HEK293 (cell line): ENCODE results near the gene SLC6A6.

ENCODE experiments used
- CTCF ChIA-PET: fragments of 350-600 bp; formaldehyde crosslinking; extraction: SDS; loops from one replicate; lab custom pipeline; 2021; ENCODE audit warnings: antibody characterized with exemption; lab: Yijun Ruan, JAX
- POLR2A ChIA-PET: fragments of 300-600 bp; formaldehyde crosslinking; extraction: SDS; loops from one replicate; lab custom pipeline; 2020; ENCODE audit warnings: antibody characterized with exemption, inconsistent platforms; lab: Yijun Ruan, JAX
- H3K27ac ChIP-seq: fragments of 200-500 bp; sonication (Bioruptor generic); 2 replicates; pipeline ENCODE4 v1.5.1; 2014; ENCODE audit warnings: low read depth, low read length, control low read depth, inconsistent platforms; ENCODE audit errors: extremely low read depth
- H3K36me3 ChIP-seq, 2 experiments: fragments of 200-500 bp in 1 of 2; sonication (Bioruptor generic) in 1 of 2; 1 replicate in 1 of 2; 2 replicates in 1 of 2; pipeline ENCODE4 v1.5.1; 2014 to 2017; ENCODE audit warnings: inconsistent platforms in 2 of 2, low read length in 2 of 2; ENCODE audit not compliant: control insufficient read depth in 2 of 2, insufficient read depth in 1 of 2
- H3K4me1 ChIP-seq: fragments of 200-500 bp; sonication (Bioruptor generic); 2 replicates; pipeline ENCODE4 v1.5.1; 2014; ENCODE audit warnings: mild to moderate bottlenecking, low read length, inconsistent platforms; ENCODE audit not compliant: control insufficient read depth, insufficient read depth
- H3K4me3 ChIP-seq: 2 replicates; pipeline ENCODE4 v1.5.1; 2011; ENCODE audit warnings: low read depth, mild to moderate bottlenecking, control low read depth, low read length, moderate library complexity
- H3K9me3 ChIP-seq: fragments of 200-500 bp; sonication (Bioruptor generic); 2 replicates; pipeline ENCODE4 v1.5.1; 2014; ENCODE audit warnings: low read depth, low read length, inconsistent platforms; ENCODE audit not compliant: control insufficient read depth, insufficient read depth
- IKZF3 ChIP-seq: fragments of 450-650 bp; IDR thresholded peaks from 2 replicates; pipeline ENCODE4 v1.5.0; 2018; ENCODE audit warnings: missing biosample characterization, mild to moderate bottlenecking, missing genetic modification characterization, moderate library complexity
- KLF1 ChIP-seq: fragments of 450-650 bp; formaldehyde crosslinking; IDR thresholded peaks from 2 replicates; pipeline ENCODE4 v1.5.1; 2016; ENCODE audit warnings: missing biosample characterization, missing genetic modification characterization
- KLF10 ChIP-seq: fragments of 450-650 bp; IDR thresholded peaks from 2 replicates; pipeline ENCODE4 v1.5.1; 2018; ENCODE audit warnings: missing biosample characterization, mild to moderate bottlenecking, missing genetic modification characterization
- KLF8 ChIP-seq: fragments of 450-650 bp; formaldehyde crosslinking; IDR thresholded peaks from 2 replicates; pipeline ENCODE4 v1.5.1; 2016; ENCODE audit warnings: missing biosample characterization, missing genetic modification characterization
- KLF9 ChIP-seq: fragments of 450-650 bp; formaldehyde crosslinking; IDR thresholded peaks from 2 replicates; pipeline ENCODE4 v1.5.1; 2016; ENCODE audit warnings: missing biosample characterization, missing genetic modification characterization, low read depth
- SCRT2 ChIP-seq: fragments of 450-650 bp; formaldehyde crosslinking; IDR thresholded peaks from 2 replicates; pipeline ENCODE4 v1.5.1; 2016; ENCODE audit warnings: missing biosample characterization, missing genetic modification characterization
- SP7 ChIP-seq: fragments of 450-650 bp; formaldehyde crosslinking; IDR thresholded peaks from 2 replicates; pipeline ENCODE4 v1.5.1; 2016; ENCODE audit warnings: missing biosample characterization, missing genetic modification characterization
- ZBTB17 ChIP-seq: fragments of 450-650 bp; formaldehyde crosslinking; IDR thresholded peaks from 2 replicates; pipeline ENCODE4 v1.5.1; 2016; ENCODE audit warnings: missing biosample characterization, missing genetic modification characterization
- ZEB2 ChIP-seq: fragments of 450-650 bp; formaldehyde crosslinking; IDR thresholded peaks from 2 replicates; pipeline ENCODE4 v1.5.1; 2016; ENCODE audit warnings: missing biosample characterization, missing genetic modification characterization
- ZIC2 ChIP-seq: fragments of 450-650 bp; formaldehyde crosslinking; IDR thresholded peaks from 2 replicates; pipeline ENCODE4 v1.5.1; 2016; ENCODE audit warnings: missing biosample characterization, missing genetic modification characterization
- ZNF10 ChIP-seq: fragments of 450-650 bp; formaldehyde crosslinking; IDR thresholded peaks from 2 replicates; pipeline ENCODE4 v1.5.1; 2017; ENCODE audit warnings: missing biosample characterization, missing genetic modification characterization
- ZNF248 ChIP-seq: fragments of 450-650 bp; formaldehyde crosslinking; IDR thresholded peaks from 2 replicates; pipeline ENCODE4 v1.5.1; 2017; ENCODE audit warnings: missing biosample characterization, missing genetic modification characterization
- ZNF335 ChIP-seq: fragments of 450-650 bp; formaldehyde crosslinking; conservative IDR thresholded peaks from 2 replicates; pipeline ENCODE4 v1.5.1; 2016; ENCODE audit warnings: missing biosample characterization, missing genetic modification characterization
- ZNF600 ChIP-seq: fragments of 450-650 bp; formaldehyde crosslinking; IDR thresholded peaks from 2 replicates; pipeline ENCODE4 v1.5.1; 2016; ENCODE audit warnings: missing biosample characterization, missing genetic modification characterization
- ZNF785 ChIP-seq: fragments of 450-650 bp; formaldehyde crosslinking; IDR thresholded peaks from 2 replicates; pipeline ENCODE4 v1.5.1; 2016; ENCODE audit warnings: missing biosample characterization, missing genetic modification characterization
- ZNF843 ChIP-seq: fragments of 450-650 bp; formaldehyde crosslinking; IDR thresholded peaks from 2 replicates; pipeline ENCODE4 v1.5.1; 2016; ENCODE audit warnings: missing biosample characterization, missing genetic modification characterization
- ZXDB ChIP-seq: fragments of 450-650 bp; formaldehyde crosslinking; IDR thresholded peaks from 2 replicates; pipeline ENCODE4 v1.5.1; 2016; ENCODE audit warnings: missing biosample characterization, missing genetic modification characterization
- TF ChIP-seq, protein P1 (sequence below): fragments of 450-650 bp; formaldehyde crosslinking; IDR thresholded peaks from 2 replicates; pipeline ENCODE4 v1.5.1; 2017; ENCODE audit warnings: missing biosample characterization, missing genetic modification characterization
- TF ChIP-seq, protein P2 (sequence below): fragments of 450-650 bp; formaldehyde crosslinking; IDR thresholded peaks from 2 replicates; pipeline ENCODE4 v1.5.1; 2016; ENCODE audit warnings: missing biosample characterization, missing genetic modification characterization
- TF ChIP-seq, protein P3 (sequence below): fragments of 450-650 bp; formaldehyde crosslinking; IDR thresholded peaks from 2 replicates; pipeline ENCODE4 v1.5.1; 2016; ENCODE audit warnings: missing biosample characterization, missing genetic modification characterization

Gene SLC6A6

DNA sequence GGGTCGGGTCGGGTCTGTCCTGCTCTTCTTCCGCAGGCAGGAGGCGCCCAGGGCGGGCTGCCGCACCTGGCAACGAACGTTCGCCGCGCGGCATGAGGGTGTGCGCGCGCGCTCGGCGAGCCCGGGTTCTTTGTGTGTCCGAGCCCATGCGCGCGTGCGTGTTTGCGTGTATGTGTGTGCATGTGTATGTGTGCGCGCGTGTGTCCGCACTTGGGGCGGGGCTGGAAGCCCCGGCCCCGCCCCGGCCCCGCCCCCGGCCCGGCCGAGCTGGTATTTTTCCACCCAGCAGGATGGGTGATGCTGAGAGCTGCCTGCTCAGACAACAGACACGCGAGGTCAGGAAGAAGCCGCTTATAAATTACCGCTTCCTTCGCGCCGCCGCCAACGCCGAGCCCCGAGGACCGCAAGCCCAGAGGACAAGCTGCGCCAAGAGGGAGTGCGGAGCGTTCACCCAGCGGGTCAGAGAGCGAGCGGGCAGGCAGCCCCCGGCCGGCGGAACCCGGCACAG lies at the start of gene SLC6A6 (continued):
- TF ChIP-seq, protein P1, sequence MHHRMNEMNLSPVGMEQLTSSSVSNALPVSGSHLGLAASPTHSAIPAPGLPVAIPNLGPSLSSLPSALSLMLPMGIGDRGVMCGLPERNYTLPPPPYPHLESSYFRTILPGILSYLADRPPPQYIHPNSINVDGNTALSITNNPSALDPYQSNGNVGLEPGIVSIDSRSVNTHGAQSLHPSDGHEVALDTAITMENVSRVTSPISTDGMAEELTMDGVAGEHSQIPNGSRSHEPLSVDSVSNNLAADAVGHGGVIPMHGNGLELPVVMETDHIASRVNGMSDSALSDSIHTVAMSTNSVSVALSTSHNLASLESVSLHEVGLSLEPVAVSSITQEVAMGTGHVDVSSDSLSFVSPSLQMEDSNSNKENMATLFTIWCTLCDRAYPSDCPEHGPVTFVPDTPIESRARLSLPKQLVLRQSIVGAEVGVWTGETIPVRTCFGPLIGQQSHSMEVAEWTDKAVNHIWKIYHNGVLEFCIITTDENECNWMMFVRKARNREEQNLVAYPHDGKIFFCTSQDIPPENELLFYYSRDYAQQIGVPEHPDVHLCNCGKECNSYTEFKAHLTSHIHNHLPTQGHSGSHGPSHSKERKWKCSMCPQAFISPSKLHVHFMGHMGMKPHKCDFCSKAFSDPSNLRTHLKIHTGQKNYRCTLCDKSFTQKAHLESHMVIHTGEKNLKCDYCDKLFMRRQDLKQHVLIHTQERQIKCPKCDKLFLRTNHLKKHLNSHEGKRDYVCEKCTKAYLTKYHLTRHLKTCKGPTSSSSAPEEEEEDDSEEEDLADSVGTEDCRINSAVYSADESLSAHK (tag by site-specific recombination) = 0 out of 2 replicates have a peak, but pooled peaks have one; percentile 15
- peak; percentile 49; the same call in 1 of the 2 replicates for TF ChIP-seq ZEB2
- TF ChIP-seq ZNF785 = peak; percentile 8; the same call in 1 of the 2 replicates
- TF ChIP-seq, protein P2, sequence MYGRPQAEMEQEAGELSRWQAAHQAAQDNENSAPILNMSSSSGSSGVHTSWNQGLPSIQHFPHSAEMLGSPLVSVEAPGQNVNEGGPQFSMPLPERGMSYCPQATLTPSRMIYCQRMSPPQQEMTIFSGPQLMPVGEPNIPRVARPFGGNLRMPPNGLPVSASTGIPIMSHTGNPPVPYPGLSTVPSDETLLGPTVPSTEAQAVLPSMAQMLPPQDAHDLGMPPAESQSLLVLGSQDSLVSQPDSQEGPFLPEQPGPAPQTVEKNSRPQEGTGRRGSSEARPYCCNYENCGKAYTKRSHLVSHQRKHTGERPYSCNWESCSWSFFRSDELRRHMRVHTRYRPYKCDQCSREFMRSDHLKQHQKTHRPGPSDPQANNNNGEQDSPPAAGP (tag by site-specific recombination) = 0 out of 2 replicates have a peak, but pooled peaks have one; percentile 44
- peak; percentile 76 for TF ChIP-seq KLF8
- peak; percentile 37; the same call in 1 of the 2 replicates for TF ChIP-seq SP7 (tag by site-specific recombination)
- TF ChIP-seq, protein P3, sequence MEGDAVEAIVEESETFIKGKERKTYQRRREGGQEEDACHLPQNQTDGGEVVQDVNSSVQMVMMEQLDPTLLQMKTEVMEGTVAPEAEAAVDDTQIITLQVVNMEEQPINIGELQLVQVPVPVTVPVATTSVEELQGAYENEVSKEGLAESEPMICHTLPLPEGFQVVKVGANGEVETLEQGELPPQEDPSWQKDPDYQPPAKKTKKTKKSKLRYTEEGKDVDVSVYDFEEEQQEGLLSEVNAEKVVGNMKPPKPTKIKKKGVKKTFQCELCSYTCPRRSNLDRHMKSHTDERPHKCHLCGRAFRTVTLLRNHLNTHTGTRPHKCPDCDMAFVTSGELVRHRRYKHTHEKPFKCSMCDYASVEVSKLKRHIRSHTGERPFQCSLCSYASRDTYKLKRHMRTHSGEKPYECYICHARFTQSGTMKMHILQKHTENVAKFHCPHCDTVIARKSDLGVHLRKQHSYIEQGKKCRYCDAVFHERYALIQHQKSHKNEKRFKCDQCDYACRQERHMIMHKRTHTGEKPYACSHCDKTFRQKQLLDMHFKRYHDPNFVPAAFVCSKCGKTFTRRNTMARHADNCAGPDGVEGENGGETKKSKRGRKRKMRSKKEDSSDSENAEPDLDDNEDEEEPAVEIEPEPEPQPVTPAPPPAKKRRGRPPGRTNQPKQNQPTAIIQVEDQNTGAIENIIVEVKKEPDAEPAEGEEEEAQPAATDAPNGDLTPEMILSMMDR (tag by site-specific recombination) = peak; percentile 79; the same call in 1 of the 2 replicates
- no peak for TF ChIP-seq SCRT2 (tag by site-specific recombination)
- TF ChIP-seq ZXDB = 0 out of 2 replicates have a peak, but pooled peaks have one; percentile 13
- TF ChIP-seq ZNF600 (tag by site-specific recombination) = 0 out of 2 replicates have a peak, but pooled peaks have one; percentile 90
- TF ChIP-seq ZNF335 (tag by site-specific recombination) = peak; percentile 97
- TF ChIP-seq KLF9 (tag by site-specific recombination) = peak; percentile 84
- TF ChIP-seq IKZF3 = 0 out of 2 replicates have a peak, but pooled peaks have one; percentile 10
- peak; percentile 86 for TF ChIP-seq KLF10 (tag by site-specific recombination)
- 0 out of 2 replicates have a peak, but pooled peaks have one; percentile 23 for TF ChIP-seq ZNF10 (tag by site-specific recombination)
- 0 out of 2 replicates have a peak, but pooled peaks have one; percentile 24 for TF ChIP-seq ZNF843 (tag by site-specific recombination)
- TF ChIP-seq KLF1 (tag by site-specific recombination) = peak; percentile 54
- TF ChIP-seq, all 188 proteins: peak for 34

DNA sequence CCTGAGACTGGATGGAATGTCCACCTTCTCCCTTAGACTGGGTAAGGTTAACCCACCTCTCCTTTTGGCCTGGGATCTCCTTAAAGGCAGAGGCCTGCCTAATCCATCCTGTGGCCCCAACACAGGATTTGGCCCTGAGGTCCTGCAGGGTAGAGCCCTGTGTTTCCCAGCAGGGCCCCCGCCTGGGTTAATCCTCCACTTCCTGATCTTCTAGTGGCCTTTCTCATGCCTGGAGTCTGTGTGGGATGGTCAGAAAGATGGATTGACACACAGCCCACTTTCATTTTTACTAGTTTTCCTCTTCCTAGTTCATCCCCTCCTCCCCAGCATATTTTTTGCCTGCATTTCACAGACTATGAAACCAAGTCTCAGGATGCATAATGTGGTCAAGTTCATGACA lies 48.9 kb upstream of the SLC6A6 start:
- CTCF ChIA-PET = interaction anchor here (0.9 kb wide), 1 partner anchor 65 kb away, joined by 3 read pairs; no protein-coding TSS in a partner anchor
- POLR2A ChIA-PET = no interaction called here
- H3K9me3 ChIP-seq = no peaks in the 10 kb centered on the region
- TF ChIP-seq ZBTB17 (tag by site-specific recombination) (peak; percentile 77), ZIC2 (tag by site-specific recombination) (0 out of 2 replicates have a peak, but pooled peaks have one; percentile 20), ZNF248 (tag by site-specific recombination) (no peak)
- H3K4me3 ChIP-seq = no peak overlapping the region
- H3K36me3 ChIP-seq = no peaks in the 10 kb centered on the region
- H3K27ac ChIP-seq = no peak overlapping the region
- H3K4me1 ChIP-seq = no peaks in the 10 kb centered on the region
